GM18868 (cell line): Measurements from ENCODE around the gene RBM4.

ENCODE experiments used
- ATAC-seq: cut with Tn5 transposase; IDR thresholded peaks from one replicate; pipeline ENCODE4 v1.9.1; 2021; ENCODE audit warnings: mild to moderate bottlenecking, moderate library complexity; ENCODE audit not compliant: unreplicated experiment

Gene RBM4

GRCh38 chr11:66688561-66689534, 50.3 kb downstream of the RBM4 start:
- no peak for ATAC-seq

- no peak for ATAC-seq
Measured at GRCh38 chr11:66689661-66690590, 51.4 kb downstream of the RBM4 start.

- ATAC-seq, result no peak
Measured at GRCh38 chr11:66691311-66691980, 52.9 kb downstream of the RBM4 start.

GRCh38 chr11:66692446-66692845, 53.9 kb downstream of the RBM4 start:
- no peak for ATAC-seq

GRCh38 chr11:66692871-66693331, 54.4 kb downstream of the RBM4 start:
- no peak for ATAC-seq

- ATAC-seq, result no peak
Measured at GRCh38 chr11:66693356-66694055, 55.0 kb downstream of the RBM4 start.

- no peak for ATAC-seq
Measured at GRCh38 chr11:66694056-66694410, 55.5 kb downstream of the RBM4 start.

- ATAC-seq, result peak; percentile 49
Measured at GRCh38 chr11:66694732-66695207, 56.3 kb downstream of the RBM4 start.
